Liver (tissue), 9 donors: ENCODE measurements around the gene ECT2. TPM values are rescaled to one million over a fixed set of nuclear protein-coding genes. Genes with fewer than 3 reads are reported as not detected.

Experiments used
- DNase-seq: peaks from one replicate; pipeline ENCODE4 v3.0.0-alpha.2; 2017; ENCODE audit warnings: low spot score
- H3K27ac ChIP-seq, 2 donors: one replicate each; pipeline ENCODE4 v1.7.0; 2013; ENCODE audit warnings: inconsistent platforms in 2 of 2, low read length in 2 of 2, control low read depth in 1 of 2, low read depth in 1 of 2, mild to moderate bottlenecking in 1 of 2
- H3K27me3 ChIP-seq, 4 donors: one replicate each; pipeline versions ENCODE4 v1.6.1 to v1.7.0; 2013; ENCODE audit warnings: low read length in 3 of 4, inconsistent platforms in 1 of 4, mild to moderate bottlenecking in 1 of 4, moderate library complexity in 1 of 4; ENCODE audit not compliant: control insufficient read depth in 4 of 4, insufficient read depth in 4 of 4
- H3K36me3 ChIP-seq, 4 donors: one replicate each; pipeline versions ENCODE4 v1.6.1 to v1.7.0; 2013; ENCODE audit warnings: low read length in 3 of 4, mild to moderate bottlenecking in 3 of 4, low read depth in 1 of 4, moderate library complexity in 1 of 4; ENCODE audit not compliant: control insufficient read depth in 4 of 4, insufficient read depth in 3 of 4
- H3K4me1 ChIP-seq, 4 donors: one replicate each; pipeline versions ENCODE4 v1.6.1 to v1.7.0; 2013; ENCODE audit warnings: low read length in 3 of 4, mild to moderate bottlenecking in 3 of 4, moderate library complexity in 1 of 4; ENCODE audit not compliant: control insufficient read depth in 4 of 4, insufficient read depth in 4 of 4
- H3K4me3 ChIP-seq, 3 donors: one replicate each; pipeline versions ENCODE4 v1.6.1 to v1.7.0; 2013; ENCODE audit warnings: low read length in 3 of 3, control low read depth in 1 of 3, low read depth in 1 of 3, mild to moderate bottlenecking in 1 of 3
- H3K9ac ChIP-seq, 2 donors: one replicate each; pipeline ENCODE4 v1.7.0; 2013; ENCODE audit warnings: low read length in 2 of 2, mild to moderate bottlenecking in 2 of 2, moderate library complexity in 2 of 2, control low read depth in 1 of 2, low read depth in 1 of 2
- H3K9me3 ChIP-seq, 4 donors: one replicate each; pipeline versions ENCODE4 v1.6.1 to v1.7.0; 2013; ENCODE audit warnings: low read length in 3 of 4; ENCODE audit not compliant: control insufficient read depth in 4 of 4
- CTCF ChIP-seq: fragments of 150-350 bp; IDR thresholded peaks from 2 replicates; pipeline ENCODE4 v1.5.1; 2017; ENCODE audit warnings: improper control_type of control experiment, low read depth, low read length; ENCODE audit not compliant: missing input control
- EGR1 ChIP-seq, 2 donors: IDR thresholded peaks; 2 replicates each; pipeline ENCODE4 v1.6.1; 2016 to 2018; ENCODE audit warnings: antibody characterized with exemption in 2 of 2, low read depth in 2 of 2
- FOXA1 ChIP-seq: IDR thresholded peaks from 2 replicates; pipeline ENCODE4 v1.6.1; 2016; ENCODE audit warnings: antibody characterized with exemption
- FOXA2 ChIP-seq: IDR thresholded peaks from 2 replicates; pipeline ENCODE4 v1.6.1; 2016; ENCODE audit warnings: antibody characterized with exemption
- GABPA ChIP-seq, 2 donors: IDR thresholded peaks in 1 of 2; conservative IDR thresholded peaks in 1 of 2; 2 replicates each; pipeline ENCODE4 v1.6.1; 2016; ENCODE audit warnings: antibody characterized with exemption in 2 of 2, mild to moderate bottlenecking in 1 of 2, moderate library complexity in 1 of 2
- RAD21 ChIP-seq, 2 donors: IDR thresholded peaks; 2 replicates each; pipeline ENCODE4 v1.6.1; 2016; ENCODE audit warnings: antibody characterized with exemption in 2 of 2, mild to moderate bottlenecking in 2 of 2
- REST ChIP-seq: IDR thresholded peaks from 2 replicates; pipeline ENCODE4 v1.6.1; 2016; ENCODE audit warnings: antibody characterized with exemption, mild to moderate bottlenecking
- SP1 ChIP-seq: IDR thresholded peaks from 2 replicates; pipeline ENCODE4 v1.6.1; 2018; ENCODE audit warnings: antibody characterized with exemption, mild to moderate bottlenecking
- TAF1 ChIP-seq: conservative IDR thresholded peaks from 2 replicates; pipeline ENCODE4 v1.6.1; 2016; ENCODE audit warnings: antibody characterized with exemption, mild to moderate bottlenecking
- YY1 ChIP-seq: IDR thresholded peaks from 2 replicates; pipeline ENCODE4 v1.6.1; 2016; ENCODE audit warnings: antibody characterized with exemption, mild to moderate bottlenecking
- WGBS: extraction: QIAGEN DNeasy Blood & Tissue Kit; methylation state at CpG from one replicate; pipeline ENCODE4 v1.1.7; 2013; 5-methylcytosine and 5-hydroxymethylcytosine counted together
- polyA plus RNA-seq, 2 donors: library from polyadenylated mRNA; stranded (reverse) in 1 of 2; unstranded in 1 of 2; fragments of 200-250 nt in 1 of 2; fragments of >200 nt in 1 of 2; fragmentation: Nextera tagmentation in 1 of 2; extraction: Ambion mirVana in 1 of 2; gene quantifications; one replicate each; pipeline versions ENCODE4 v1.2.1 to v1.2.3, GENCODE V29; 2013 to 2015
- total RNA-seq, 2 donors: library from RNA; depleted of rRNA; stranded (reverse); fragments of >200 nt; gene quantifications; one replicate each; pipeline ENCODE4 v1.2.3, GENCODE V29; 2014
- TF ChIP-seq, protein P1 (sequence below): IDR thresholded peaks from 2 replicates; pipeline ENCODE4 v1.6.1; 2016; ENCODE audit warnings: antibody characterized with exemption
- TF ChIP-seq, protein P2 (sequence below): IDR thresholded peaks from 2 replicates; pipeline ENCODE4 v1.6.1; 2016; ENCODE audit warnings: antibody characterized with exemption
- donor health status: healthy.
- donor health status: healthy.
- donor health status: healthy.
- donor health status: healthy.
- donor health status: healthy.

The ECT2 gene
- total and polyA plus RNA-seq, 4 donors = 1.5 to 32.4 (median 2.6) TPM

GRCh38 chr3:172853005-172853404 is 102.5 kb downstream of the ECT2 start:
- Histone ChIP-seq H3K27me3 (peaks cover 0 to 2% (median 0%) of the 10 kb centered on the region in 4 donors), H3K9ac (no peak overlapping the region), H3K27ac (no peak overlapping the region), H3K36me3 (no peaks in the 10 kb centered on the region), H3K4me1 (peaks cover 0 to 2% (median 0%) of the 10 kb centered on the region in 4 donors), H3K4me3 (no peak overlapping the region), H3K9me3 (no peaks in the 10 kb centered on the region)
- DNase-seq = no peak
- TF ChIP-seq TAF1 (no peak), RAD21 (IDR thresholded peaks at IDR 0.05) (no peak), YY1 (no peak), FOXA1 (no peak), CTCF (no peak), EGR1 (IDR thresholded peaks at IDR 0.05; ENCODE audit: low read depth in 2 of 2) (no peak)
- TF ChIP-seq, protein P1, sequence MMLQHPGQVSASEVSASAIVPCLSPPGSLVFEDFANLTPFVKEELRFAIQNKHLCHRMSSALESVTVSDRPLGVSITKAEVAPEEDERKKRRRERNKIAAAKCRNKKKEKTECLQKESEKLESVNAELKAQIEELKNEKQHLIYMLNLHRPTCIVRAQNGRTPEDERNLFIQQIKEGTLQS = no peak
- TF ChIP-seq, protein P2, sequence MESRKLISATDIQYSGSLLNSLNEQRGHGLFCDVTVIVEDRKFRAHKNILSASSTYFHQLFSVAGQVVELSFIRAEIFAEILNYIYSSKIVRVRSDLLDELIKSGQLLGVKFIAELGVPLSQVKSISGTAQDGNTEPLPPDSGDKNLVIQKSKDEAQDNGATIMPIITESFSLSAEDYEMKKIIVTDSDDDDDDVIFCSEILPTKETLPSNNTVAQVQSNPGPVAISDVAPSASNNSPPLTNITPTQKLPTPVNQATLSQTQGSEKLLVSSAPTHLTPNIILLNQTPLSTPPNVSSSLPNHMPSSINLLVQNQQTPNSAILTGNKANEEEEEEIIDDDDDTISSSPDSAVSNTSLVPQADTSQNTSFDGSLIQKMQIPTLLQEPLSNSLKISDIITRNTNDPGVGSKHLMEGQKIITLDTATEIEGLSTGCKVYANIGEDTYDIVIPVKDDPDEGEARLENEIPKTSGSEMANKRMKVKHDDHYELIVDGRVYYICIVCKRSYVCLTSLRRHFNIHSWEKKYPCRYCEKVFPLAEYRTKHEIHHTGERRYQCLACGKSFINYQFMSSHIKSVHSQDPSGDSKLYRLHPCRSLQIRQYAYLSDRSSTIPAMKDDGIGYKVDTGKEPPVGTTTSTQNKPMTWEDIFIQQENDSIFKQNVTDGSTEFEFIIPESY = no peak
- 62% methylated on average over 1 of the region's 1 CpG for WGBS

DNA sequence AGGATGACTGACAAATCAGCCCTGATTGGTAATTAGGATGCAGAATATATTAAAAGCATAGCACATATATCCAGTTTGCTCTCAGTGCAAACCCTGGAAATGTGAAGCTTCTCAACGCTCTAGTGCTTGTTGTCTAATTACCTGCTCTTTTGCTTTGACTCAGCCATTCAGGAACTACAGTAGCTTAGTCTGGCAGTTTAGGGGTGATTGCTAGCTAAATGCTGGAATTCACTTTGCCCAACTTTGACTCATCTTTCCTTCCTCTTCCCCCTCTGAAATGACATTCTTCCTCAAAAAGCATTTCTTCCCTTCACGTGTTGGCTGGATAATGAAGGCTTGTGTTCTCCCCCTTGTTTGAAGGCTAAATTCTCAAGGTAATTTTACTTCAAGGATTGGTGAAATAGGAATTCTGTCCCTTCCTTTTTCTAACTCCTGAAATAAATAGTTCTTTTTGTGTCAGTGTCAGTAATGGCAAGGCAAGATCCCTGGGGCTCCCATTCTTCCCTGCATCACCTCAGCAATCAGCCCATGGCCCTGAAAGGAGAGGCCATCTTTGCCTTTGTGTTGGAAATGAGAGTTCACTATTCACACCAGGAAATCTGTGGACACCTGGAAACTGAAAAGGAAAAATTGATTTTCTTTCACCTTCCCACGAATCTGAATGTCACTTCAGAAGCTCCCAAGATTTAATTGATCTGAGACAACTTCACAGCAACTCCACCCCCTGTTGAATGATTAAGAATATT is 103.6 kb downstream of the ECT2 start:
- H3K4me3 ChIP-seq = no peak overlapping the region
- H3K27ac ChIP-seq = no peak overlapping the region
- H3K27me3 ChIP-seq = peaks cover 0 to 2% (median 0%) of the 10 kb centered on the region in 4 donors
- no peak for DNase-seq
- peaks cover 0 to 2% (median 0%) of the 10 kb centered on the region in 4 donors for H3K4me1 ChIP-seq
- no peaks in the 10 kb centered on the region for H3K36me3 ChIP-seq
- no peak overlapping the region for H3K9ac ChIP-seq
- H3K9me3 ChIP-seq = no peaks in the 10 kb centered on the region
- no peak for TF ChIP-seq GABPA (IDR thresholded peaks at IDR 0.05 in 1 of 2, conservative IDR thresholded peaks at IDR 0.05 in 1 of 2)
- TF ChIP-seq, protein P2 = no peak
- TF ChIP-seq FOXA2 = no peak
- no peak for TF ChIP-seq SP1
- no peak for TF ChIP-seq TAF1
- TF ChIP-seq REST = no peak
- no peak for TF ChIP-seq YY1
- TF ChIP-seq EGR1 (IDR thresholded peaks at IDR 0.05; ENCODE audit: low read depth in 2 of 2) = no peak
- TF ChIP-seq RAD21 (IDR thresholded peaks at IDR 0.05) = no peak
- no peak for TF ChIP-seq FOXA1
- 54% methylated on average over 3 of the region's 3 CpGs for WGBS
